ENCODE results near the gene VAT1L. TPM values are rescaled to one million over a fixed set of nuclear protein-coding genes. Genes with fewer than 3 reads are reported as not detected.

Gene VAT1L
- total RNA-seq, 1 donor from 2014 or later: not detected

GRCh38 chr16:77918809-77919707, 130.7 kb downstream of the VAT1L start:
- DNase-seq (ENCODE audit: low read depth) (no peak), FAIRE-seq (no peak)
- Histone ChIP-seq H3K36me3 (ENCODE audit: control insufficient read depth, insufficient read depth, low read length) (no peaks in the 10 kb centered on the region), H3K4me3 (ENCODE audit: low read depth, low read length) (no peak overlapping the region), H3K27me3 (ENCODE audit: control insufficient read depth, insufficient read depth, low read length) (no peaks in the 10 kb centered on the region)
- TF ChIP-seq CTCF (IDR thresholded peaks at IDR 0.05; ENCODE audit: insufficient read depth, low read length, severe bottlenecking): no peak

- Histone ChIP-seq H3K36me3 (ENCODE audit: control insufficient read depth, insufficient read depth, low read length) (no peaks in the 10 kb centered on the region), H3K27me3 (ENCODE audit: control insufficient read depth, insufficient read depth, low read length) (no peaks in the 10 kb centered on the region), H3K4me3 (ENCODE audit: low read depth, low read length) (no peak overlapping the region)
- no peak for TF ChIP-seq CTCF (IDR thresholded peaks at IDR 0.05; ENCODE audit: insufficient read depth, low read length, severe bottlenecking)
- no peak for FAIRE-seq
- no peak for DNase-seq (ENCODE audit: low read depth)
Observed at GRCh38 chr16:77919761-77920415, 131.5 kb downstream of the VAT1L start.

- H3K27me3 ChIP-seq (ENCODE audit: control insufficient read depth, insufficient read depth, low read length): no peaks in the 10 kb centered on the region
- no peak for FAIRE-seq
- no peak overlapping the region for H3K4me3 ChIP-seq (ENCODE audit: low read depth, low read length)
- no peak for DNase-seq (ENCODE audit: low read depth)
- H3K36me3 ChIP-seq (ENCODE audit: control insufficient read depth, insufficient read depth, low read length): no peaks in the 10 kb centered on the region
- no peak for TF ChIP-seq CTCF (IDR thresholded peaks at IDR 0.05; ENCODE audit: insufficient read depth, low read length, severe bottlenecking)
Observed at GRCh38 chr16:77920984-77921383, 132.6 kb downstream of the VAT1L start.

- Histone ChIP-seq H3K4me3 (ENCODE audit: low read depth, low read length) (no peak overlapping the region), H3K36me3 (ENCODE audit: control insufficient read depth, insufficient read depth, low read length) (no peaks in the 10 kb centered on the region), H3K27me3 (ENCODE audit: control insufficient read depth, insufficient read depth, low read length) (no peaks in the 10 kb centered on the region)
- no peak for FAIRE-seq
- DNase-seq (ENCODE audit: low read depth): no peak
- TF ChIP-seq CTCF (IDR thresholded peaks at IDR 0.05; ENCODE audit: insufficient read depth, low read length, severe bottlenecking): no peak
Observed at GRCh38 chr16:77922228-77922754, 133.9 kb downstream of the VAT1L start.

GRCh38 chr16:77925531-77925930, 137.2 kb downstream of the VAT1L start:
- TF ChIP-seq CTCF (IDR thresholded peaks at IDR 0.05; ENCODE audit: insufficient read depth, low read length, severe bottlenecking): no peak
- Histone ChIP-seq H3K4me3 (ENCODE audit: low read depth, low read length) (no peak overlapping the region), H3K27me3 (ENCODE audit: control insufficient read depth, insufficient read depth, low read length) (no peaks in the 10 kb centered on the region), H3K36me3 (ENCODE audit: control insufficient read depth, insufficient read depth, low read length) (no peaks in the 10 kb centered on the region)
- DNase-seq (ENCODE audit: low read depth): no peak
- no peak for FAIRE-seq
